ENCODE data around the gene BCL11A. TPM values are rescaled to one million over a fixed set of nuclear protein-coding genes. Genes with fewer than 3 reads are reported as not detected.

BCL11A gene
- total and polyA plus RNA-seq, 2 of the 13 experiments (the other 11 are each of a cell fraction or from before 2014, with no cell fraction given): not detected

DNA sequence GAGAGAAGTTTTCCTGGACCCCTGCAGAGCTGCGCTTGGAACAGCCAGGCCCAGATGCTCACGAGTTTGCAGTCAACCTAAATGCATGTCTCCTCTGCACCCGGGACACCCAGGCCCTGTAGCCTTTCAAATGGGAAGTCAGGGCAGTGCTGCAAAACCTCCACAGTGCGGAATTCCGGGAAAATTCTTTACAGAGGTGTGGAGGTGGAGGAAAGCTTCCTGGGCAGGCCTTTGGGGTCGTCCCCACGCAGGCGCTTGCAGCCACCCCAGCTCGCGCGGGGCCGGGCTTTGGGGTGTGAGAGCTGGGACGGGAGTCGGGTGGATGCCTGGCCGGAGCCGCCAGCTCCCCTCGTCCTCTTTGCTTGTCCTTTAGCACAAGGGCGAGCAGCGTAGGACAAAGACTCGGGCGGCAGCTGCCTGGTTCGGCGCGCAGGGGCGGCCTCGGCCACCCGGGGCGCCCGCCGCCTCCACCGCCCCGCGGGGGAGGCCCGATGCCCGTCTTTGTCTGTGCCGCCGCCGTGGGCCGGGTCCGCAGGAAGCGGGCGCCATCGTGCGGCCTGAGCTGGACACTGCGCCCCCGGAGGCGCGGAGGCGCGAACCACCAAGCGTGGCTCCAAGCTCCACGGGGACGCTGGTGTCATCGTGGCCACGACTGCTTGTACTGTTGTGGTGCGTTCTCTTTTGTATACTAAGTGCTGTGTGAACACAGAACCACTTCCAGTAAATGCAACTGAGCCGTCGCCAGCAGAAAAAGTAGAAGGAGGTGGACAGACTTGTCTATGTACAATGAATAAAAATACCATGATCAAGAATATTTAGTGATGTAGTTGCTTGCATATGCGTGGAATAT lies 28.2 kb upstream of the BCL11A start (continued):
- TF ChIP-seq, protein P1, sequence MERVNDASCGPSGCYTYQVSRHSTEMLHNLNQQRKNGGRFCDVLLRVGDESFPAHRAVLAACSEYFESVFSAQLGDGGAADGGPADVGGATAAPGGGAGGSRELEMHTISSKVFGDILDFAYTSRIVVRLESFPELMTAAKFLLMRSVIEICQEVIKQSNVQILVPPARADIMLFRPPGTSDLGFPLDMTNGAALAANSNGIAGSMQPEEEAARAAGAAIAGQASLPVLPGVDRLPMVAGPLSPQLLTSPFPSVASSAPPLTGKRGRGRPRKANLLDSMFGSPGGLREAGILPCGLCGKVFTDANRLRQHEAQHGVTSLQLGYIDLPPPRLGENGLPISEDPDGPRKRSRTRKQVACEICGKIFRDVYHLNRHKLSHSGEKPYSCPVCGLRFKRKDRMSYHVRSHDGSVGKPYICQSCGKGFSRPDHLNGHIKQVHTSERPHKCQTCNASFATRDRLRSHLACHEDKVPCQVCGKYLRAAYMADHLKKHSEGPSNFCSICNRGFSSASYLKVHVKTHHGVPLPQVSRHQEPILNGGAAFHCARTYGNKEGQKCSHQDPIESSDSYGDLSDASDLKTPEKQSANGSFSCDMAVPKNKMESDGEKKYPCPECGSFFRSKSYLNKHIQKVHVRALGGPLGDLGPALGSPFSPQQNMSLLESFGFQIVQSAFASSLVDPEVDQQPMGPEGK (CRISPR knock-in tag; IDR thresholded peaks at IDR 0.05): peak; percentile 49; the same call in 1 of the 2 replicates
- peak; percentile 64 for TF ChIP-seq SKI (IDR thresholded peaks at IDR 0.05; ENCODE audit: partially characterized antibody)
- TF ChIP-seq TMF1 (CRISPR knock-in tag; IDR thresholded peaks at IDR 0.05; ENCODE audit: low read depth): no peak
- TF ChIP-seq GABPB1 (CRISPR knock-in tag; IDR thresholded peaks at IDR 0.05): peak; percentile 70
- peak; percentile 85 for TF ChIP-seq KDM2A (CRISPR knock-in tag; IDR thresholded peaks at IDR 0.05; ENCODE audit: borderline replicate concordance, low read depth)
- TF ChIP-seq E2F5 (CRISPR knock-in tag; conservative IDR thresholded peaks at IDR 0.05): peak; percentile 68; the same call in 1 of the 2 replicates

GRCh38 chr2:60577682-60578283 lies 24.3 kb upstream of the BCL11A start:
- Histone ChIP-seq H3K27me3 (ENCODE audit: control insufficient read depth in 1 of 2, insufficient read depth in 2 of 2, low read length in 2 of 2) (peaks cover 4 to 36% of the 10 kb centered on the region in 2 experiments; a peak in 4 of 5 replicates), H3K36me3 (replicated peaks in 1 of 2; ENCODE audit: control insufficient read depth in 1 of 2, insufficient read depth in 2 of 2, low read length in 2 of 2) (no peaks in the 10 kb centered on the region), H3K27ac (ENCODE audit: extremely low read length, insufficient read depth, low read length) (no peak overlapping the region), H3K9me3 (ENCODE audit: low read length) (no peaks in the 10 kb centered on the region), H3K4me3 (replicated peaks in 1 of 3; ENCODE audit: insufficient read depth in 1 of 3, low read depth in 2 of 3, low read length in 3 of 3) (no peak overlapping the region), H3K4me1 (ENCODE audit: insufficient read depth, low read length) (0 out of 2 replicates have a peak, but pooled peaks cover 9% of the 10 kb centered on the region), H4K20me1 (ENCODE audit: insufficient read depth, low read length) (no peaks in the 10 kb centered on the region), H3K4me2 (ENCODE audit: low read depth, low read length) (no peak overlapping the region), H2AFZ (ENCODE audit: low read length) (no peak overlapping the region), H3K9ac (ENCODE audit: insufficient read depth, low read depth, low read length) (no peak overlapping the region), H3K79me2 (ENCODE audit: insufficient read depth, low read length) (no peaks in the 10 kb centered on the region)
- CTCF ChIA-PET (ENCODE audit: low intra/inter-chr PET ratio, low total read pairs): no interaction called here
- FAIRE-seq (no peak), ATAC-seq (no peak), DNase-seq (ENCODE audit: low spot score) (no peak)
- intact Hi-C loops (cut with micrococcal nuclease; ENCODE audit: unreplicated experiment): no loop called here
- in situ Hi-C loops (cut with HindIII; ENCODE audit: extremely low pct_ligation_motif_present, low pct_unique_long_range_greater_than_20kb): loop anchor here (25.0 kb wide), 2 partner anchors 1565 to 1815 kb away; no protein-coding TSS in a partner anchor
- no TSS peak for BruUV-seq (replicated peaks)
- POLR2A ChIA-PET: no interaction called here
- 3% methylated on average over 6 of the region's 6 CpGs for WGBS (ENCODE audit: low lambda C conversion rate)
- TF ChIP-seq, protein P2, sequence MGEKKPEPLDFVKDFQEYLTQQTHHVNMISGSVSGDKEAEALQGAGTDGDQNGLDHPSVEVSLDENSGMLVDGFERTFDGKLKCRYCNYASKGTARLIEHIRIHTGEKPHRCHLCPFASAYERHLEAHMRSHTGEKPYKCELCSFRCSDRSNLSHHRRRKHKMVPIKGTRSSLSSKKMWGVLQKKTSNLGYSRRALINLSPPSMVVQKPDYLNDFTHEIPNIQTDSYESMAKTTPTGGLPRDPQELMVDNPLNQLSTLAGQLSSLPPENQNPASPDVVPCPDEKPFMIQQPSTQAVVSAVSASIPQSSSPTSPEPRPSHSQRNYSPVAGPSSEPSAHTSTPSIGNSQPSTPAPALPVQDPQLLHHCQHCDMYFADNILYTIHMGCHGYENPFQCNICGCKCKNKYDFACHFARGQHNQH (CRISPR knock-in tag; IDR thresholded peaks at IDR 0.05): no peak
- no peak for TF ChIP-seq PHF20 (CRISPR knock-in tag; IDR thresholded peaks at IDR 0.05)
- TF ChIP-seq POLR2AphosphoS2 (IDR thresholded peaks at IDR 0.05; ENCODE audit: low read depth, low read length): no peak
- TF ChIP-seq, protein P3, sequence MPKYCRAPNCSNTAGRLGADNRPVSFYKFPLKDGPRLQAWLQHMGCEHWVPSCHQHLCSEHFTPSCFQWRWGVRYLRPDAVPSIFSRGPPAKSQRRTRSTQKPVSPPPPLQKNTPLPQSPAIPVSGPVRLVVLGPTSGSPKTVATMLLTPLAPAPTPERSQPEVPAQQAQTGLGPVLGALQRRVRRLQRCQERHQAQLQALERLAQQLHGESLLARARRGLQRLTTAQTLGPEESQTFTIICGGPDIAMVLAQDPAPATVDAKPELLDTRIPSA (CRISPR knock-in tag; IDR thresholded peaks at IDR 0.05; ENCODE audit: borderline replicate concordance): no peak
- TF ChIP-seq, protein P1 (CRISPR knock-in tag; IDR thresholded peaks at IDR 0.05): no peak
- no peak for TF ChIP-seq SOX13 (IDR thresholded peaks at IDR 0.05)
- TF ChIP-seq SOX13 (CRISPR knock-in tag; conservative IDR thresholded peaks at IDR 0.05 in 1 of 2, IDR thresholded peaks at IDR 0.05 in 1 of 2): no peak
- no peak for TF ChIP-seq SP4 (CRISPR knock-in tag; IDR thresholded peaks at IDR 0.05)
- no peak for TF ChIP-seq ZNF792 (CRISPR knock-in tag; IDR thresholded peaks at IDR 0.05)

Data from HepG2 (cell line).